Type B pancreatic cell (in vitro differentiated cells): Measurements from ENCODE around the gene B3GAT3. TPM values are rescaled to one million over a fixed set of nuclear protein-coding genes. Genes with fewer than 3 reads are reported as not detected.

Experiments
- DNase-seq: peaks from one replicate; pipeline ENCODE4 v3.0.0; 2021; ENCODE audit warnings: mixed read lengths; ENCODE audit not compliant: unreplicated experiment; ENCODE audit errors: extremely low spot score
- H3K27ac Mint-ChIP-seq: 2 replicates; pipeline ENCODE4 v1.8.0; 2021; ENCODE audit warnings: mild to moderate bottlenecking, mixed read lengths
- H3K27me3 Mint-ChIP-seq: 2 replicates; pipeline ENCODE4 v1.8.0; 2021; ENCODE audit warnings: mixed read lengths
- H3K36me3 Mint-ChIP-seq: 2 replicates; pipeline ENCODE4 v1.8.0; 2021; ENCODE audit warnings: mixed read lengths
- H3K4me1 Mint-ChIP-seq: one replicate; pipeline ENCODE4 v1.8.0; 2021; ENCODE audit warnings: mixed read lengths; ENCODE audit not compliant: unreplicated experiment
- H3K4me3 Mint-ChIP-seq: 2 replicates; pipeline ENCODE4 v1.8.0; 2021; ENCODE audit warnings: mild to moderate bottlenecking, mixed read lengths
- H3K9me3 Mint-ChIP-seq: 2 replicates; pipeline ENCODE4 v1.8.0; 2021; ENCODE audit warnings: mixed read lengths
- CTCF ChIP-seq: fragments of 200-600 bp; sonication (generic); conservative IDR thresholded peaks from 2 replicates; pipeline ENCODE4 v1.5.0; 2021; ENCODE audit warnings: antibody characterized with exemption, mild to moderate bottlenecking
- total RNA-seq: library from RNA; stranded (reverse); gene quantifications from 2 replicates; pipeline ENCODE4 v1.2.1, GENCODE V29; 2021; ENCODE audit warnings: low replicate concordance

Gene B3GAT3
- total RNA-seq, 1 donor from 2014 or later: 50.0 TPM

GRCh38 chr11:62666259-62666926 is 44.6 kb upstream of the B3GAT3 start:
- H3K27me3 Mint-ChIP-seq: no peaks in the 10 kb centered on the region
- H3K27ac Mint-ChIP-seq: peak overlapping the region; percentile 95
- TF ChIP-seq CTCF: no peak
- peaks cover 21% of the 10 kb centered on the region for H3K4me1 Mint-ChIP-seq
- peak overlapping the region; percentile 98 for H3K4me3 Mint-ChIP-seq
- DNase-seq: no peak
- peaks cover 6% of the 10 kb centered on the region for H3K36me3 Mint-ChIP-seq
- no peaks in the 10 kb centered on the region for H3K9me3 Mint-ChIP-seq

GRCh38 chr11:62665599-62666258 is 43.9 kb upstream of the B3GAT3 start:
- H3K4me3 Mint-ChIP-seq: peak overlapping the region; percentile 98
- H3K9me3 Mint-ChIP-seq: no peaks in the 10 kb centered on the region
- peaks cover 14% of the 10 kb centered on the region for H3K4me1 Mint-ChIP-seq
- peak overlapping the region; percentile 95 for H3K27ac Mint-ChIP-seq
- peaks cover 6% of the 10 kb centered on the region for H3K36me3 Mint-ChIP-seq
- H3K27me3 Mint-ChIP-seq: no peaks in the 10 kb centered on the region
- DNase-seq: no peak
- TF ChIP-seq CTCF: no peak

- Mint-ChIP-seq H3K27ac (peak within 1 kb of the TSS; percentile 95), H3K9me3 (no peaks in the 10 kb centered on the region), H3K4me3 (peak within 1 kb of the TSS; percentile 98), H3K4me1 (peaks cover 14% of the 10 kb centered on the region), H3K36me3 (peaks cover 6% of the 10 kb centered on the region), H3K27me3 (no peaks in the 10 kb centered on the region)
- TF ChIP-seq CTCF: no peak
- DNase-seq: peak; percentile 98
These were observed 43.4 kb upstream of the B3GAT3 start, which contains the start of the genes C11orf98 and CSKMT for GRCh38 chr11:62665075-62665598. C11orf98 (minus strand) TSS chr11:62665210; CDS start chr11:62665169, 41 bp downstream. CSKMT (plus strand) TSS chr11:62665312; CDS start chr11:62665880, 568 bp downstream.

GRCh38 chr11:62664405-62665074 is 42.8 kb upstream of the B3GAT3 start:
- no peak for TF ChIP-seq CTCF
- Mint-ChIP-seq H3K4me1 (peaks cover 13% of the 10 kb centered on the region), H3K36me3 (peaks cover 6% of the 10 kb centered on the region), H3K27me3 (no peaks in the 10 kb centered on the region), H3K9me3 (no peaks in the 10 kb centered on the region), H3K27ac (peak overlapping the region; percentile 95), H3K4me3 (peak overlapping the region; percentile 98)
- DNase-seq: no peak

GRCh38 chr11:62656796-62657429 is 35.1 kb upstream of the B3GAT3 start:
- H3K4me1 Mint-ChIP-seq: peaks cover 15% of the 10 kb centered on the region
- peak overlapping the region; percentile 30 for H3K27ac Mint-ChIP-seq
- H3K36me3 Mint-ChIP-seq: no peaks in the 10 kb centered on the region
- H3K27me3 Mint-ChIP-seq: no peaks in the 10 kb centered on the region
- no peak for DNase-seq
- H3K9me3 Mint-ChIP-seq: no peaks in the 10 kb centered on the region
- H3K4me3 Mint-ChIP-seq: peak overlapping the region; percentile 13
- TF ChIP-seq CTCF: no peak
